H9 (cell line): ENCODE data around the gene MICU1. TPM values are rescaled to one million over a fixed set of nuclear protein-coding genes. Genes with fewer than 3 reads are reported as not detected.

Experiments used
- DNase-seq: peaks from one replicate; pipeline ENCODE4 v3.0.0-alpha.2; 2017
- H2AFZ ChIP-seq: one replicate; pipeline ENCODE4 v1.6.1; 2013; ENCODE audit warnings: mild to moderate bottlenecking, low read length, control low read depth, moderate library complexity
- H2AK5ac ChIP-seq: 2 replicates; pipeline ENCODE4 v1.6.1; 2013; ENCODE audit warnings: low read length, control low read depth, mixed read lengths; ENCODE audit not compliant: insufficient read length
- H2BK120ac ChIP-seq: one replicate; pipeline ENCODE4 v1.6.1; 2013; ENCODE audit warnings: low read depth, mild to moderate bottlenecking, low read length, control low read depth, inconsistent platforms; ENCODE audit not compliant: poor library complexity, severe bottlenecking
- H2BK12ac ChIP-seq: 2 replicates; pipeline ENCODE4 v1.6.1; 2013; ENCODE audit warnings: low read length, control low read depth, mixed read lengths, low read depth; ENCODE audit not compliant: insufficient read length
- H2BK15ac ChIP-seq: 2 replicates; pipeline ENCODE4 v1.6.1; 2013; ENCODE audit warnings: low read depth, low read length, control low read depth
- H2BK20ac ChIP-seq: one replicate; pipeline ENCODE4 v1.6.1; 2013; ENCODE audit warnings: low read depth, mild to moderate bottlenecking, low read length, control low read depth, inconsistent platforms; ENCODE audit not compliant: poor library complexity, severe bottlenecking
- H2BK5ac ChIP-seq: 2 replicates; pipeline ENCODE4 v1.6.1; 2013; ENCODE audit warnings: low read length, control low read depth, mixed read lengths; ENCODE audit not compliant: insufficient read length
- H3K14ac ChIP-seq: 2 replicates; pipeline ENCODE4 v1.6.1; 2013; ENCODE audit warnings: low read length, control low read depth; ENCODE audit not compliant: insufficient read depth
- H3K18ac ChIP-seq: 2 replicates; pipeline ENCODE4 v1.6.1; 2013; ENCODE audit warnings: low read depth, mild to moderate bottlenecking, mixed read lengths, low read length, control low read depth; ENCODE audit not compliant: insufficient read length
- H3K23ac ChIP-seq: 2 replicates; pipeline ENCODE4 v1.6.1; 2013; ENCODE audit warnings: low read length, control low read depth, mixed read lengths, low read depth; ENCODE audit not compliant: insufficient read length
- H3K23me2 ChIP-seq: 2 replicates; pipeline ENCODE4 v1.6.1; 2013; ENCODE audit warnings: low read depth, mild to moderate bottlenecking, mixed read lengths, low read length, control low read depth; ENCODE audit not compliant: insufficient read length, poor library complexity, severe bottlenecking
- H3K27ac ChIP-seq: 2 replicates; pipeline ENCODE4 v1.5.1; 2013; ENCODE audit warnings: low read length, control low read depth, mixed read lengths, low read depth; ENCODE audit not compliant: insufficient read length
- H3K27me3 ChIP-seq: 2 replicates; pipeline ENCODE4 v1.6.1; 2013; ENCODE audit warnings: low read length, control low read depth, inconsistent platforms; ENCODE audit not compliant: insufficient read depth
- H3K4ac ChIP-seq: 2 replicates; pipeline ENCODE4 v1.6.1; 2013; ENCODE audit warnings: low read depth, mild to moderate bottlenecking, control low read depth, inconsistent platforms, low read length, moderate library complexity
- H3K4me1 ChIP-seq: 2 replicates; pipeline ENCODE4 v1.6.1; 2013; ENCODE audit warnings: low read length, control low read depth, inconsistent platforms; ENCODE audit not compliant: insufficient read depth
- H3K4me2 ChIP-seq: 2 replicates; pipeline ENCODE4 v1.6.1; 2013; ENCODE audit warnings: low read length, control low read depth, mixed read lengths; ENCODE audit not compliant: insufficient read length, insufficient read depth
- H3K56ac ChIP-seq: 2 replicates; pipeline ENCODE4 v1.6.1; 2013; ENCODE audit warnings: low read depth, mild to moderate bottlenecking, mixed read lengths, low read length, control low read depth; ENCODE audit not compliant: insufficient read length
- H3K79me1 ChIP-seq: 2 replicates; pipeline ENCODE4 v1.6.1; 2013; ENCODE audit warnings: low read depth, mild to moderate bottlenecking, moderate library complexity, low read length, control low read depth, inconsistent platforms; ENCODE audit not compliant: insufficient read depth, poor library complexity, severe bottlenecking
- H3K79me2 ChIP-seq: 2 replicates; pipeline ENCODE4 v1.6.1; 2013; ENCODE audit warnings: low read length, control low read depth, inconsistent platforms; ENCODE audit not compliant: insufficient read depth
- H3K9ac ChIP-seq: 2 replicates; pipeline ENCODE4 v1.6.1; 2013; ENCODE audit warnings: low read length, control low read depth, mixed read lengths; ENCODE audit not compliant: insufficient read length; ENCODE audit errors: extremely low read depth
- H3K9me3 ChIP-seq: one replicate; pipeline ENCODE4 v1.6.1; 2013; ENCODE audit warnings: low read depth, low read length, inconsistent platforms; ENCODE audit not compliant: control insufficient read depth
- H3T11ph ChIP-seq: one replicate; pipeline ENCODE4 v1.6.1; 2013; ENCODE audit warnings: mild to moderate bottlenecking, low read length, control low read depth, inconsistent platforms
- H4K20me1 ChIP-seq: one replicate; pipeline ENCODE4 v1.6.1; 2013; ENCODE audit not compliant: control insufficient read depth, insufficient read length, insufficient read depth
- H4K5ac ChIP-seq: 2 replicates; pipeline ENCODE4 v1.6.1; 2013; ENCODE audit warnings: low read depth, mild to moderate bottlenecking, mixed read lengths, low read length, control low read depth; ENCODE audit not compliant: insufficient read length
- H4K8ac ChIP-seq: replicated peaks from 2 replicates; pipeline ENCODE4 v1.6.1; 2013; ENCODE audit warnings: low read length, control low read depth, mixed read lengths, low read depth; ENCODE audit not compliant: insufficient read length
- H4K91ac ChIP-seq: 2 replicates; pipeline ENCODE4 v1.6.1; 2013; ENCODE audit warnings: low read depth, mild to moderate bottlenecking, moderate library complexity, mixed read lengths, low read length, control low read depth; ENCODE audit not compliant: insufficient read length
- H3K27ac Mint-ChIP-seq, 3 experiments: 2 replicates in 2 of 3; 3 replicates in 1 of 3; pipeline ENCODE4 v1.8.0; 2020 to 2021; ENCODE audit warnings: mixed read lengths in 3 of 3, mild to moderate bottlenecking in 1 of 3, moderate library complexity in 1 of 3
- H3K27me3 Mint-ChIP-seq: 2 replicates; pipeline ENCODE4 v1.8.0; 2021; ENCODE audit warnings: low read depth, mild to moderate bottlenecking, moderate library complexity, mixed read lengths
- H3K36me3 Mint-ChIP-seq, 3 experiments: 2 replicates in 2 of 3; 3 replicates in 1 of 3; pipeline ENCODE4 v1.8.0; 2020 to 2021; ENCODE audit warnings: low read depth in 3 of 3, mixed read lengths in 3 of 3; ENCODE audit not compliant: insufficient read depth in 1 of 3
- H3K4me1 Mint-ChIP-seq, 2 experiments: 2 replicates each; pipeline ENCODE4 v1.8.0; 2020; ENCODE audit warnings: mixed read lengths in 2 of 2
- H3K4me3 Mint-ChIP-seq, 2 experiments: 2 replicates in 1 of 2; 3 replicates in 1 of 2; pipeline ENCODE4 v1.8.0; 2020 to 2021; ENCODE audit warnings: mild to moderate bottlenecking in 2 of 2, mixed read lengths in 2 of 2, moderate library complexity in 1 of 2
- H3K9me3 Mint-ChIP-seq, 2 experiments: 2 replicates in 1 of 2; 3 replicates in 1 of 2; pipeline ENCODE4 v1.8.0; 2020; ENCODE audit warnings: mild to moderate bottlenecking in 2 of 2, mixed read lengths in 2 of 2, moderate library complexity in 1 of 2
- CTCF ChIP-seq: fragments of 200-600 bp; sonication (generic); conservative IDR thresholded peaks from 3 replicates; pipeline ENCODE4 v1.8.0; 2021; ENCODE audit warnings: antibody characterized with exemption, mild to moderate bottlenecking
- total RNA-seq: library from RNA; stranded (reverse); gene quantifications from 2 replicates; pipeline ENCODE4 v1.2.1, GENCODE V29; 2021

The MICU1 gene
- total RNA-seq, 1 experiment from 2014 or later = 33.2 TPM

- H3K36me3 Mint-ChIP-seq = no peaks in the 10 kb centered on the region; a peak in 1 of 7 replicates
- Histone ChIP-seq H2BK15ac (no peak overlapping the region), H2BK120ac (no peak overlapping the region), H3K27ac (no peak overlapping the region), H2AFZ (no peak overlapping the region), H2BK20ac (no peak overlapping the region), H4K91ac (no peak overlapping the region), H2AK5ac (no peak overlapping the region), H3K4me1 (no peaks in the 10 kb centered on the region), H4K8ac (no peak overlapping the region), H4K20me1 (no peaks in the 10 kb centered on the region), H3K4ac (no peak overlapping the region), H4K5ac (no peak overlapping the region), H2BK12ac (no peak overlapping the region), H3K18ac (no peak overlapping the region), H2BK5ac (no peak overlapping the region), H3K79me1 (no peaks in the 10 kb centered on the region), H3K56ac (no peak overlapping the region), H3K79me2 (no peaks in the 10 kb centered on the region), H3K4me2 (no peak overlapping the region), H3K9ac (no peak overlapping the region), H3K27me3 (no peaks in the 10 kb centered on the region), H3T11ph (no peak overlapping the region), H3K14ac (no peak overlapping the region), H3K23ac (no peak overlapping the region), H3K23me2 (no peaks in the 10 kb centered on the region), H3K9me3 (no peaks in the 10 kb centered on the region)
- no peak overlapping the region for H3K27ac Mint-ChIP-seq
- no peaks in the 10 kb centered on the region for H3K27me3 Mint-ChIP-seq
- TF ChIP-seq CTCF = no peak
- no peak overlapping the region for H3K4me3 Mint-ChIP-seq
- peaks cover 0 to 2% of the 10 kb centered on the region in 2 experiments; a peak in 2 of 4 replicates for H3K4me1 Mint-ChIP-seq
- no peak for DNase-seq
- no peaks in the 10 kb centered on the region for H3K9me3 Mint-ChIP-seq
Observed at GRCh38 chr10:72513910-72514309, 112.0 kb downstream of the MICU1 start.
